Caki2 (cell line): ENCODE measurements around the gene VPS35. TPM values are rescaled to one million over a fixed set of nuclear protein-coding genes. Genes with fewer than 3 reads are reported as not detected.
A peak's percentile ranks its signal among the peaks of the same experiment; 100 is the strongest.
"Not testable (repeated sequence)": the region's sequence is repeated elsewhere in the genome, so short reads cannot be mapped to it uniquely, and the experiment has no call there.

Experiments
- DNase-seq: peaks from one replicate; pipeline ENCODE4 v3.0.0-alpha.2; 2015; ENCODE audit warnings: low read depth
- in situ Hi-C: cut with HindIII; loops from 2 replicates; pipeline ENCODE4 v1.10.0; 2016; ENCODE audit warnings: low sequenced_read_pairs, low pct_unique_long_range_greater_than_20kb, mixed read lengths
- total RNA-seq: library from RNA; depleted of rRNA; stranded (reverse); fragments of >200 nt; shearing (Covaris generic); gene quantifications from 2 replicates; pipeline ENCODE4 v1.2.3, GENCODE V29; 2014; ENCODE audit warnings: low replicate concordance; rRNA removed

Gene VPS35
- total RNA-seq, 1 experiment from 2014 or later = 80.3 TPM

DNA sequence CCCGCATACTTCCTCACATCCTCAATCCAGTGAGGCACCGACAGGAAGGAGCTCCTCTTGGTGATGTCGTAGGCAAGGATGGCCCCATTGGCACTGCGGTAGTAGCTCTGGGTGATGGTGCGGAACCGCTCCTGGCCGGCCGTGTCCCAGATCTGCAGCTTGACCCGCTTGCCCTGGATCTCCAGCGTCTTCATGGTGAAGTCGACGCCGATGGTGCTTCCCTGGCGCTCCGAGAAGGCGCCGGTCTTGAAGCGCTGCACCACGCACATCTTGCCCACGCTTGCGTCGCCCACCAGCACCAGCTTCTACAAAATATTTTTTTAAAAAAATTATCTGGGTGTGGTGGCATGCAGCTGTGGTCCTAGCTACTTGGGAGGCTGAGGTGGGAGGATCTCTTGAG lies 62.3 kb downstream of the VPS35 start:
- in situ Hi-C loops, DNase-seq: not testable (repeated sequence)

DNA sequence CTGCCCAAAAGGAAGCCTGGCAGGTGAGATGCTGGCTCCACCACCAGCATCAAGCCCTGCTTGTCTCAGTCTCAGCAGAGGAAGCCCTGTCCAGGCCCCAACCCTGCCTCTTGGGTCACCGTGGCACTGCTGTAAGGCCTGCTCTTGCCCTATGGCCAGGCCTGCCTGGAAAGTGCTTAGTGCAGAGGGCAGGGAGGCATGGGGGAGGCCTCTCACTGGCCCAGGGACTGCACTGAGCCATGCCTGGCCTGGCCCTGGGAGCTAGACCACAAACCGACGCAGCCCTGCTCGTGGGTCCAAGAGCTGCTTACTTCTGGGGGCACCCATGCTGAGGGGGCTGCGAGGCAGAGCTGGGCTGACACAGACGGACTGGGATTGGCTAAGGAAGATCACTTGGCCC lies 64.1 kb downstream of the VPS35 start:
- DNase-seq = not testable (repeated sequence)

DNA sequence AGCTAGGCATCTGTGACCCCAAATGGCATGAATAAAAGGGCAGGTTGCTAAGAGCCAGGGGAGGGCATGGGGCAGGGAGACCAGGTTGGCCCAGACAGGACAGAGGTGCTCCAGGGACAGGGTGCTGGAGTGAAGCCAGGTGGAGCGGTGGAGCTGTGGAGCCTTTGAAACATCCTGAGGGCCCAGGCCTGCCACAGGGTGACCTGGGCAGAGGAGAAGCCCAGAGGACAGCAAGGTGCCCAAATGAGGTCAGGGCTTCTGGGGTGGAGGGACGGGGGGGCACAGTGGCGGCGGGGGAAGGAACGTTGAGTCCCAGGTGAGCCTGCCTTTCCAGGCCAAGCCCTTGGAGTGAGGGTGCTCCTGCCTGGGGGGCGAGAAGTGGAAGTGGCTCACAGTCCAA lies 65.3 kb downstream of the VPS35 start:
- DNase-seq, in situ Hi-C loops: not testable (repeated sequence)

More for the DNA sequence above, 64.1 kb downstream of the VPS35 start:
- in situ Hi-C loops = not testable (repeated sequence)

DNA sequence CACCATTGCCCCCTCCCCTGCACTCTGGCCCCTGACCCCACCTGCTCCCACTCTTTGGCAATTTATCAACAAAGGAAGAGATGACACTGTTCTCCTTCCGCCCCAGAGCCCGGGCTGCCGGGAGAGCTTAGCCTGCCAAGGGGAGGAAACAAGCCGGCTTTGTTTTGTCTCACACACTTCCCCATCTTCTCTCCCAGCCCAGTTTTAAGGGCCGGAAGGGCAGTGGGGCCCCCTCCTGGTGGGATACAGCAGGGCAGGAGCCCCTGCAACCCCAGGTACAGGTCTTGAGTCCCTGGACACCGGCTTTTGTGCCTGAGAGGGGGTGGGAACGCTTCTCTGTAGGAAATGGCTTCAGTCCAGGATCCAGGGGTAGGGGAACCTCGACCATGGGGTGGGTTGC lies 65.7 kb downstream of the VPS35 start:
- in situ Hi-C loops, DNase-seq: not testable (repeated sequence)

DNA sequence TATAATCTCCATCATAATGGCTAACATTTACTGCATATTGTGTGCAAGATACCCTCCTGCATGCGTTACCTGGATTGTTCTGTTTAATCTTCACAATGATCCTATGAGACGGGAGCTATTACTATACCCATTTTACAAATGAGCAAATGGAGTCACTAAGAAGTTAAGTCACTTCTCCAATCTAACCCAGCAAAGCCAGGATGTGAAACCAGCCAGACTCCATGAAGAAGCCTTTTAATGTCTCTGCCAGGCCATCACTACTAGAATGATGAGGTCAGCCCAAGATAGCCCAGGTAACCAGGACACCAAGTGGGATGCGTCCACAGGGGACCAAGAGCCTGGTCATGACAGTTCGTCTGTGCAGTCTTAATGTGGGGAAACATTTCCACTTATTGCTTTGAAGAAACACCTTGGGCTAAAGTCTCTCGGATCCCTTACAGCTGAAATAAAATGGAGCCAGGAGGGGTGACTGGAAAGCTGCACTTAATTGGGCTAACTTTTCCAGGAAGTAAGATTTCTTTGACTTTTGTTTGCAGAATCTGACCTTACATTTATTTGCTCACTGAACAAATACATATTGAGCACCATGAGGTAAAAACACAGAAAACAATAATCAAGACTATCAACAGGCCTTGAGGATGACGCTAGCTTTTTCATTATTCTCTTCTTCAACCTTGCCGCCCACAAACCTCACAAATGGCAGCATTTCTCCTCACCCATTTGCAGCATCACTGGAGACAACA lies 66.9 kb downstream of the VPS35 start:
- in situ Hi-C loops = no loop called here

DNA sequence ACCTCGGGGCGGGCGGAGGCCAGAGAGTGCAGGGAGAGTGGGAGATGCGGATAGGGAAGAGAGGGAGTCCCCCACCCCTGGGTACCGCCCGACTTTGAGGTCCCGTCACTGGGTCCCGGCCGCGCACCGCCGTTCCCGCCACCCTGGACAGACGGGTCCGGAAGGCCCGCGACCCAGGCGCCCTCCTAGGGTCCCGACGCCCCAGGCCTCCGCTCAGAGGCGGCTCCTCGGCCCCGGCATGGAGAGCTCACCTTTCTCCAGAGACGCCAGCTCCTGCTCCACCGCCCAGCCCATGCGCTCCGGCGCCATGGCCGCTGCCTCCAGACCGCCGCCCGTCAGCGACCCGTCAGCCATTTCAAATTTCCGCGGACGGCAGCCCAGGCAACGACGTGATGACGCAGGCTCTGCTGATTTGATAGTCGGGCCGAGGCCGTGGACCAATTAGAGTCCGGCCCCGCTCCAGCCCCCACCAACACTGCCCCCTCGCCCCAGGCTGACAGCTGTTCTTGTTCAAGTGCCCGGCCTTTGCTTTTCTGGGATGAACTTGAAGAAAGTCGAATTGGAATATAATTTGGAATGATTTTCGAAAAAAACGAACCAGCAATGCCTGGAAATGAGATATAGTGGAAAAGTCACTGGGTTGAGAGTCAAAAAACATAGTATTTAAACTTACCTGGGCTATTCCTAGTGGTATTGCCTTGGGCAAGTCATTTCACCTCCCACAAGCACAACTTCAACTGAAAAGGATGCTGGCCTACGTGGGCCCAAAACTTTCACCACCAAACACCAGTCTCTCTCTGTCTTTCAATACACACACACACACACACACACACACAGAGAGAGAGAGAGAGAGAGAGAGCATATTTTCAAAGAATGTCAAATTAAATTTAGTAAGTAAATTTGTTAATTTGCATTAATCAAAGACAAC lies 67.7 kb downstream of the VPS35 start, which contains the start of gene SHCBP1:
SHCBP1 (minus strand) TSS at position 374 of the 928 bp plus-strand sequence; CDS start at position 354, 20 bp downstream.
- in situ Hi-C loops = no loop called here

More for the DNA sequence above, 66.9 kb downstream of the VPS35 start:
- DNase-seq = no peak

DNA sequence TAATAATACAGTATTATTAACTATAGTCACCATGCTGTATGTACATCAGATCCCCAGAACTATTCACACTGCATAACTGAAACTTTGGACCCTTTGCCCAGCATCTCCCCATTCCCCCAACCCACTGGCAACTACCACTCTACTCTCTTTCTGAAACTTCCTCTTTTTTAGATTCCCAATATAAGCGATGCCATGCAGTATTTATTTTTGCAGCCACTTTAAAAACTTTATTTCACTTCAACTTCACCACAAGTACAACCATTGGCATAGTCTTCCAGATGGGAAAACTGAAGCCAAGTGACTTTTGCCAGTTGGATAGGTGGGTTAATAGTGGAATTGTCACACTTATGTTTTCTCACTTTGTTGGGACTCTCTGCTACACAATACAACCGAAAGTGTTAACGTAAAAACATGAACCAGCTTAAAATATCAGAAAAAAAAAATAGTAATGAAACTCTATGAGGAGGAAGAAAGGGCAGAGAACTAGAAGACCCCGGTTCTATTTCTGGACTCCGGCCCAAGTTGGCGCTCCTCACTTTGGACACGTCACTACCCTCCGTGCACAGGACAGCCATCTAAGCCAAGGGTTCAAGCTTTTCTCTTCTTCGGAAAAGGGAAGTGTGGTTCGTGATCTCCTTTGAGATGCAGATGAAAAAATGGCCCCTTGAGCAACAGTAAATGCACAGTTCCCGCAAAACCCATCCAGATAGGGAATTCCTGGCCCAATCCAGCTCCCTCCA lies 68.5 kb downstream of the VPS35 start:
- DNase-seq = peak; percentile 8
- in situ Hi-C loops = no loop called here

More for the DNA sequence above, 67.7 kb downstream of the VPS35 start, which contains the start of gene SHCBP1:
- peak; percentile 56 for DNase-seq

DNA sequence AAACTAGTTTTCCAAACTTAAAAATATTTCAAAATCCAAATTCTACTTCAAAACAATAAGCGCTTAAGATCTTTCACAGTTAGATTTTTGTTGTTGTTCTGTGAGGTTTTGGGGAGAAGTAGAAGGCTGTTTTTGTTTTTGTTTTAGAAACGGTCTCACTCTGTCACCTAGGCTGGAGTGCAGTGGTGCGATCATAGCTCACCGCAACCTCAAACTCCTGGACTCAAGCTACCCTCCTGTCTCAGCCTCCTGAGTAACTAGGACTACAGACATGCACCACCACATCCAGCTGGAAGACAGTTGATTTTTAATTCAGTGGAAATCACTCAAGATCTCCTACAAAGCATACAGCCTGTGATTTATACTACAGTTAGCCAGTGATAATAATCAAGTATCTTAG lies 70.5 kb downstream of the VPS35 start:
- DNase-seq = no peak
- in situ Hi-C loops = no loop called here

DNA sequence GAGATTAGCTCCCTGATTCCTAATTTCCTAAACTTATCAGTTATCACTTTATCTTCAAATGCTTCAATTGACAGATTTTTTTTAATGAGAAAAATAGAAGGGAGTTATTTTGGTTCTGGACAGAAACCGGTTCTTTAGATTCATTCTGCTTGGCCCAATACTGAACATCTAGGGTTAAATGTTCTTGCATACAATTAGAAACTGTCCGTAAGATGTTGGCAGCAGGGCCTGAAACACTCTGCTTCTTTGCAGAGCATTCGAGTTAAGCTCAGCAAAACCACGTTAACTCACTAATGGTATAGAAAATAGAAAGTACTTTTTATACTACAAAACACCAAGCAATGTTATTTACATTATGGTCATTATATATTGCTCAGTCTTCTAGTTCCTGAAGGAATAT lies 75.0 kb downstream of the VPS35 start:
- no peak for DNase-seq
- in situ Hi-C loops = no loop called here

DNA sequence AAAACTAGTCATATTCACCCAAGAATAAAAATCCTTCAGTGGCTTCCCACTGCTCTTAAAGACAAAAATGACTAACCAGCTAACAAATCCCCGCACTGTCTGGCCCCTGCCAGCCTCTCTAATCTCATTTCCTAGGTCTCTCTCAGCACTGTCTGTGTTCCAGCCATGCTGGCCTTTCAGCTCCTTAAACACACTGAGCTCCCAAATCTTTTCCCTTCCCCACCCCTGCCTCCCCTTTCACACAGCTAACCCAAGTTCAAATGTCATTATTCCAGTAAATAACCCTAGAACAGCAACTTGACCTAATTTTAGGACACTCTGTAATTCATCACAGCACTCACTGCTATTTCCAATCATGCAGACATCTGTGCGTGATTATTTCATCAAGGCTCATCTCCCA lies 75.6 kb downstream of the VPS35 start:
- no peak for DNase-seq
- in situ Hi-C loops = no loop called here

DNA sequence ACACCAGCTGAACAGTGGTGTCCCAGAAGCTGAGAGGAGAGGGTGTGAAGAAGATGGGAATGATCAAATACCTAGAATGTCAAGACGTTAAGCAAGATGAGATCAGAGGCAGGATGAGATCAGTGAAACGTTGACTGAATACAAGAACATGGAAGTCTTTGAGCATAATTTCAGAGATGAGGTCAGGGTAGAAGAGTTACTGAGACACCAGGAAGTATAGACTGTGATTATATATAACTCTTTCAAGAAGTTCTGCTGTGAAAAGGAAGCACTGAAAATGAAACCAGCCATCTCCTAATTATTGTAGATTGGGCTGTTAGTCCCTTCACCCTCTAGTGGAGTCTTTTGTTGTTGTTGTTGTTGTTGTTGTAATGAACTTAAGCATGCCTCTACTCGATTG lies 76.9 kb downstream of the VPS35 start:
- in situ Hi-C loops = no loop called here

DNA sequence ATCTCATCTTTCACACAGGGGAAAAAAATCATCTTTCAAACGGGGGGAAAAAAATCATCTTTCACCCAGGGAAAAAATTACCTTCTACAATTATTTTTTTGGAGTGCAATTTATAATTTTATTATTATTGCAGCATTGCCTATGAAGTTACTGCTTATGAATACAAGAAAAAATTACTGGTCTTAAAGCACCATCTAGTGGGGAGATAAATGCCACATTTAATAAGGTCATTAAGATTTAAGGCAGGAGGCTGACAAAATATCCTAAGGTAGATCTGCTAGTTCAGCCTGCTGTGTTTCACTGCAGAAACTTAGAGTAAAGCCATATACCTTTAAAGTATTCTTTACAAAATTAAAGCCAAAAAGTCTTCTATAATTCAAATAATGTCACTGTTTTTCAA lies 81.4 kb downstream of the VPS35 start:
- peak; percentile 3 for DNase-seq
- in situ Hi-C loops = no loop called here

More for the DNA sequence above, 76.9 kb downstream of the VPS35 start:
- DNase-seq = no peak

DNA sequence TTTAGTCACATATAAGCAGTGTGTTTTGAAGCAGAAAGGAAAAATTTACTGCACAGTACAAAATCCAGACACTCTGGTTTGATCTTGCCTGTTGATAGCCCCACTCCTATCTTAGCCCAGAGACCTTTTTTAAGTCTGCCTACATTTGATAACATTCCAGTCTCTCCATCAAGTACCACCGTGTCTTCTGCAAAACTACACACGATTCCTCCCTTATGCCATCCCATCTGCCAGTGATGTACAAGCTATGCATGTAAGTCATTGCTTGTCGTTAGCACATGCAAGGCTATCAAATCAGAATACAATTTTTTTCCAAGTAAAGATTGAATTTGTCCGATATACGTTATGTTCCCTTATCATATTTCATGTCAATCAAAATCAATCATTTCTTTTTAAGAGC lies 82.7 kb downstream of the VPS35 start:
- no peak for DNase-seq
- in situ Hi-C loops = no loop called here

Other genes starting within 250 kb of the VPS35 start
- 10.3 and 11.9 TPM in 2 replicates for gene SHCBP1, start 67.8 kb downstream of the VPS35 start, total RNA-seq
- 13.8 and 19.6 TPM in 2 replicates for gene ORC6, start 481 bp upstream of the VPS35 start, total RNA-seq
- gene MYLK3, start 59.2 kb upstream of the VPS35 start, total RNA-seq = 0.06 TPM in 1 of 2 replicates, not detected in the other
- gene C16orf87, start 142.0 kb upstream of the VPS35 start, total RNA-seq = 5.2 and 9.4 TPM in 2 replicates
- gene GPT2, start 195.2 kb upstream of the VPS35 start, total RNA-seq = 19.8 and 28.5 TPM in 2 replicates